GM13976 (cell line): ENCODE data around the gene WIPI1.

Source experiments
- DNase-seq: peaks from one replicate; pipeline ENCODE4 v3.0.0; 2012; ENCODE audit warnings: low spot score
- CTCF ChIP-seq: IDR thresholded peaks from 2 replicates; pipeline ENCODE4 v1.5.1; 2012; ENCODE audit warnings: borderline replicate concordance, mild to moderate bottlenecking; ENCODE audit not compliant: insufficient read depth; ENCODE audit errors: extremely low read depth, missing control alignments, control extremely low read depth
- in situ Hi-C: fragments of 300-500 bp; cut with MboI; formaldehyde crosslinking; loops from one replicate; pipeline ENCODE4 v1.12.0; 2022; ENCODE audit warnings: low sequenced_read_pairs, mixed read lengths, inconsistent platforms; ENCODE audit not compliant: unreplicated experiment

WIPI1 gene

GRCh38 chr17:68461122-68461539 lies 3.8 kb upstream of the WIPI1 start:
- no peak for DNase-seq
- TF ChIP-seq CTCF = no peak
- in situ Hi-C loops = no loop called here

- DNase-seq = no peak
These were observed 3.4 kb upstream of the WIPI1 start for GRCh38 chr17:68460715-68461114.

GRCh38 chr17:68460146-68460545 lies 2.9 kb upstream of the WIPI1 start:
- no peak for TF ChIP-seq CTCF
- no peak for DNase-seq
- in situ Hi-C loops = no loop called here

More at GRCh38 chr17:68460715-68461114, 3.4 kb upstream of the WIPI1 start:
- in situ Hi-C loops = no loop called here
- no peak for TF ChIP-seq CTCF

GRCh38 chr17:68459037-68459639 lies 1.8 kb upstream of the WIPI1 start:
- TF ChIP-seq CTCF = no peak
- in situ Hi-C loops = no loop called here
- no peak for DNase-seq

- DNase-seq = no peak
- in situ Hi-C loops = no loop called here
- TF ChIP-seq CTCF = no peak
These were observed 1.2 kb upstream of the WIPI1 start for GRCh38 chr17:68458260-68459036.

- TF ChIP-seq CTCF = no peak
- peak; percentile 98 for DNase-seq
- in situ Hi-C loops = no loop called here
These were observed 403 bp upstream of the WIPI1 start for GRCh38 chr17:68457539-68458259.
